ENCODE data around the gene PCCA.

PCCA gene

GRCh38 chr13:100547791-100548201, 458.9 kb downstream of the PCCA start:
- no peak for DNase-seq (ENCODE audit: extremely low read depth, low read depth)
- TF ChIP-seq, protein P1, sequence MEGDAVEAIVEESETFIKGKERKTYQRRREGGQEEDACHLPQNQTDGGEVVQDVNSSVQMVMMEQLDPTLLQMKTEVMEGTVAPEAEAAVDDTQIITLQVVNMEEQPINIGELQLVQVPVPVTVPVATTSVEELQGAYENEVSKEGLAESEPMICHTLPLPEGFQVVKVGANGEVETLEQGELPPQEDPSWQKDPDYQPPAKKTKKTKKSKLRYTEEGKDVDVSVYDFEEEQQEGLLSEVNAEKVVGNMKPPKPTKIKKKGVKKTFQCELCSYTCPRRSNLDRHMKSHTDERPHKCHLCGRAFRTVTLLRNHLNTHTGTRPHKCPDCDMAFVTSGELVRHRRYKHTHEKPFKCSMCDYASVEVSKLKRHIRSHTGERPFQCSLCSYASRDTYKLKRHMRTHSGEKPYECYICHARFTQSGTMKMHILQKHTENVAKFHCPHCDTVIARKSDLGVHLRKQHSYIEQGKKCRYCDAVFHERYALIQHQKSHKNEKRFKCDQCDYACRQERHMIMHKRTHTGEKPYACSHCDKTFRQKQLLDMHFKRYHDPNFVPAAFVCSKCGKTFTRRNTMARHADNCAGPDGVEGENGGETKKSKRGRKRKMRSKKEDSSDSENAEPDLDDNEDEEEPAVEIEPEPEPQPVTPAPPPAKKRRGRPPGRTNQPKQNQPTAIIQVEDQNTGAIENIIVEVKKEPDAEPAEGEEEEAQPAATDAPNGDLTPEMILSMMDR (IDR thresholded peaks at IDR 0.05; ENCODE audit: low read depth, low read length, missing control alignments): no peak
- no peak overlapping the region for H3K4me3 ChIP-seq (replicated peaks; ENCODE audit: low read depth, low read length)

DNA sequence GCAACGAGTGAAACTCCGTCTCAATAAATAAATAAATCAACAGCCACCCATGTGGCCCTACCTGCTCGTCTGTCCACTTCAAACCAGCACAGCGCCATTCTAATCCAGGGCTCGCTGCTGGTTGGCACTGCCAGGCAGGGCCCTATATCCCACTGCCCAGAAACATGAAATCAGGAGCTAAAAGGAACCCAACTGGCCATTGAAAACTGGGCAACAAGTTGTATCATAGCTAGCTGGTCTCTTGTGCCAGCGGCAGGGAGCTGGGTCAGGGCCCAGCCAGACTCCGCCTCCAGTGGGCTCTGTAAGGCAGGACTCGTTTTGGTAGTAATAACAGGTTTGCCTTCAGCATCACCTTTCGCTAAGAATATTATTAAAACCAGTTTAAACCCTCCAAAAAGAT, 460.4 kb downstream of the PCCA start:
- H3K4me3 ChIP-seq (replicated peaks; ENCODE audit: low read depth, low read length): no peak overlapping the region
- TF ChIP-seq, protein P1 (IDR thresholded peaks at IDR 0.05; ENCODE audit: low read depth, low read length, missing control alignments): no peak
- no peak for DNase-seq (ENCODE audit: extremely low read depth, low read depth)

DNA sequence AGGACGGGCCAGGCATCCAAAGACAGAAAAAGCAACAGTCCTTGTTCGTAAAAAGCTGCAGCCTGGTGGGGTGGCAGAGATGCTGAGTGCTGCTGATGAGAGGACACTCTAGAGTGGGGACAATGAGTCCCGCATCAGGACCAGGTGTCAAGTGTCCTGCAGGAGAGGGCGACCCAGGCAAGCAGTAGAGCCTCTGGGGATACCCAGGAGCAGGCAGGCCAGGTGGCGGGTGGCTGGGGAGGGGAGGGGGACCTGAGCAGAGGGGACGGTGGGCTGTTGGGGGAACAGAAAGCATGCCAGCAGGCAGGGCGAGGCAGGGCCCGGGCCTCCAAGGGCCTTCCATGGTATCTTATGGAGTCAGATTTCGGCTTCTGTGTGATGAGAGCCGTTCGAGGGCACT, 463.9 kb downstream of the PCCA start:
- H3K4me3 ChIP-seq (replicated peaks; ENCODE audit: low read depth, low read length): no peak overlapping the region
- TF ChIP-seq, protein P1 (IDR thresholded peaks at IDR 0.05; ENCODE audit: low read depth, low read length, missing control alignments): no peak
- no peak for DNase-seq (ENCODE audit: extremely low read depth, low read depth)

GRCh38 chr13:100559886-100560285, 471.0 kb downstream of the PCCA start:
- DNase-seq (ENCODE audit: extremely low read depth, low read depth): no peak
- TF ChIP-seq, protein P1 (IDR thresholded peaks at IDR 0.05; ENCODE audit: low read depth, low read length, missing control alignments): no peak
- H3K4me3 ChIP-seq (replicated peaks; ENCODE audit: low read depth, low read length): no peak overlapping the region

GRCh38 chr13:100560498-100561157, 471.7 kb downstream of the PCCA start:
- no peak for DNase-seq (ENCODE audit: extremely low read depth, low read depth)
- H3K4me3 ChIP-seq (replicated peaks; ENCODE audit: low read depth, low read length): no peak overlapping the region
- TF ChIP-seq, protein P1 (IDR thresholded peaks at IDR 0.05; ENCODE audit: low read depth, low read length, missing control alignments): no peak

DNA sequence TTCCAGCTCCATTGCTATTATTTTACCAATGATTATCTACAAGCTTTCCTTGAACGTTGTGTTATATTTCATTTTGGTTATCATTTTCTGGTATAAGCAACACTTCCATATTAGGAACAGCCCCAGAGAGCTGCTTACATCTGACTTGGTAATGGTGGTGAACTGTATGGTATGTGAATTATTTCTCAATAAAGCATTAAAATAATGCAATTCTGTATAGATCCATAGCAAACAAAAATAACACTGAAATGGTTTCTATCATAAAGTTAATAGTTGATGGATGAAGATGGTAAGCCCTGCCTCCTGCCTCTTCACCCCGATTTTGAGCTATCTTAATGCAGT, 472.2 kb downstream of the PCCA start:
- TF ChIP-seq, protein P1 (IDR thresholded peaks at IDR 0.05; ENCODE audit: low read depth, low read length, missing control alignments): no peak
- DNase-seq (ENCODE audit: extremely low read depth, low read depth): no peak
- H3K4me3 ChIP-seq (replicated peaks; ENCODE audit: low read depth, low read length): no peak overlapping the region
